Activated naive CD8-positive, alpha-beta T cell (primary cell): ENCODE data around the gene TLN1.

Source experiments
- H3K27ac Mint-ChIP-seq: one replicate; pipeline ENCODE4 v1.8.0; 2021; ENCODE audit warnings: mixed read lengths
- H3K27me3 Mint-ChIP-seq: one replicate; pipeline ENCODE4 v1.8.0; 2021; ENCODE audit warnings: mixed read lengths
- H3K36me3 Mint-ChIP-seq: one replicate; pipeline ENCODE4 v1.8.0; 2021; ENCODE audit warnings: mixed read lengths
- H3K4me1 Mint-ChIP-seq: one replicate; pipeline ENCODE4 v1.8.0; 2021; ENCODE audit warnings: low read depth, mixed read lengths
- H3K4me3 Mint-ChIP-seq: one replicate; pipeline ENCODE4 v1.8.0; 2021; ENCODE audit warnings: mild to moderate bottlenecking, mixed read lengths
- H3K9me3 Mint-ChIP-seq: one replicate; pipeline ENCODE4 v1.8.0; 2021; ENCODE audit warnings: low read depth, mixed read lengths

The TLN1 gene

DNA sequence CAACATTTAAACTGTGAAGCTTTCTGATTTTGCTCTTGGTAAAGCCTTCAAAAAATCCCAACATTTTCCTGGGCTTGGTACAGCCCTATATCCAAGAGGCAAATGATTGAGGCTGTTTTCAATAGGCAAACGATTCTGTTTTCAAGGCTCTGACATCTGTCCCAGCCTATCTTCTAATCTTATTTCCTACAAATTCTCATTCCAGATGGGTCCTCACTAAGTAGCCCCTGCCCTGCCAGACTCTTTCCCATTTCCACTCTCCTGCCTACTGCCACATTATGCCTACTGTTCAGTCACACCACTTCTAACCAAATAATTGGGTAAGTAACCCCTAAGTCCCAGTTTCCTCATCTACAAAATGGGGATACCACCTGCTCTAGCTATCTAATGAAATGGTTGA lies 13.6 kb upstream of the TLN1 start:
- no peaks in the 10 kb centered on the region for H3K27me3 Mint-ChIP-seq
- peak overlapping the region; percentile 3 for H3K27ac Mint-ChIP-seq
- H3K36me3 Mint-ChIP-seq = no peaks in the 10 kb centered on the region
- peak overlapping the region; percentile 90 for H3K4me3 Mint-ChIP-seq
- H3K4me1 Mint-ChIP-seq = peaks cover 53% of the 10 kb centered on the region
- H3K9me3 Mint-ChIP-seq = no peaks in the 10 kb centered on the region

DNA sequence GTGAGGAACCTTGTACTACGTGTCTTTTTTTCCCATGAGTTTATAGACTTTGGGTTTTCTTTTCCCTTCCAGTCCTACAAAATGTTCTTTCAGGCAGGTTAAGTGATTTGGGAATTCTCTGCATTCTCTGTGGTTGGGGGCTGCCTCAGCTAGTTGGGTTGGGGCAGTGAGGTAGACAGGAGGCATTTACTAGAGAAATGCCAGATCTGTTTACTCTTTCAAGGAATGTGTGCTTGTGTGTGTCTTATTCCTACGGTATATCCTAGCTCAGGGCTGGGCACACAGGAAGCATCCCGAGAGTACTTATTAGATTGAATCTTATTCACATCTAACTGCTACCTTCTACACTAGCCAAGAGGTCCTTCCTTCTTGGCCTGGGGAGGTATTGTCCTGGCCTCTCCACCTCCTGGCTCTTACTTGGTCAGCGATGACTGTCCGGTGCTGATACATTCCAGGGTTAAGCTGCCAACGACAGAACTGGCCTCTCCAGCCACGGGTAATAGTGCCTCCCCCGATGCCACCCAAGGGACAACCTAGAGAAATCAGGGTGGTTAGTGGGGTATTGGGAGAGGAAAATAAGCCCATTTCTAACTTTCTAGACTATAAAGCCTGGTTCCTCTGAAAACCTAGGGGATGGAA lies 12.0 kb upstream of the TLN1 start:
- no peaks in the 10 kb centered on the region for H3K36me3 Mint-ChIP-seq
- no peaks in the 10 kb centered on the region for H3K27me3 Mint-ChIP-seq

DNA sequence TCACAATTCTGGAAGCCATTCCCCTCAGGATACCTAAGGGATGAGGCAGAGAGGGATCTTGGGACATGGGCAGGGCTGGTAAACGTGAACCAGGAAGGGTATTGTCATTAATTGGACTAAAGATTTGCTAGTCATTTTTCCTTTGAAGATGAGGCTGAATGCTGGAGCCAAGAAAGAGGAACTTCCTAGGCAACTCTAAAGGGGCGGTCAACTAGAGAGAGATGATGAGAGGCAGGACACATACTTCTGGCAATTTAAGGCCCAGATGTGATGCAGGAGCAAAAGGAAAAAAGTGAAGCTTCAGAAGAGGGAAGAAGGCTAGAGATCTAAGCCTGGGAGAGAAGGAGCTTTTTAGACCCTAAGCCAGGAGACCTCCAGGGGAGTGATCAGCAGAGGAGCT lies 11.5 kb upstream of the TLN1 start:
- Mint-ChIP-seq H3K27ac (no peak overlapping the region), H3K4me3 (no peak overlapping the region), H3K36me3 (no peaks in the 10 kb centered on the region), H3K27me3 (no peaks in the 10 kb centered on the region), H3K4me1 (peaks cover 44% of the 10 kb centered on the region), H3K9me3 (no peaks in the 10 kb centered on the region)

More for the DNA sequence above, 12.0 kb upstream of the TLN1 start:
- peaks cover 44% of the 10 kb centered on the region for H3K4me1 Mint-ChIP-seq
- H3K27ac Mint-ChIP-seq = no peak overlapping the region
- H3K4me3 Mint-ChIP-seq = no peak overlapping the region
- H3K9me3 Mint-ChIP-seq = no peaks in the 10 kb centered on the region

DNA sequence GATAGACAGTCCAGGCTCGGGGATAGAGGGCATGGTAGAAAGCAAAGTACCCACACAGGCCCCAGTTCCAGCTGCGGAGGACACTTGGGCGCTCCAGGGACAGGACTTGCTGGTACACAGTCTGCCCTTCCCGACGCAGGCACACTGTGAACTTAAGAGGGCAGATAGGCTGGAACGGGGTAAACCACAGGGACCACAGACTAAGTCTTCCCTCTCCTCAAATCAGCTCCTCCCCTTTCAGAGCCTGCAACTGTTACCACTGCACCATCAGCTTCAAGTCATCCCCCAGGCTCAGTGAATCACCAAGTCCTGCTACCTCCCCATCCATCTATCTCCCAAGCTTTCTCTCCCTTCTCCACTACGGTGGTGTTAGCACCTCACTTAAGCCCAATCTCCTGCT lies 9.7 kb upstream of the TLN1 start:
- peak overlapping the region; percentile 1 for H3K27ac Mint-ChIP-seq
- H3K27me3 Mint-ChIP-seq = no peaks in the 10 kb centered on the region
- no peaks in the 10 kb centered on the region for H3K36me3 Mint-ChIP-seq
- H3K4me1 Mint-ChIP-seq = peaks cover 29% of the 10 kb centered on the region
- no peak overlapping the region for H3K4me3 Mint-ChIP-seq
- no peaks in the 10 kb centered on the region for H3K9me3 Mint-ChIP-seq

DNA sequence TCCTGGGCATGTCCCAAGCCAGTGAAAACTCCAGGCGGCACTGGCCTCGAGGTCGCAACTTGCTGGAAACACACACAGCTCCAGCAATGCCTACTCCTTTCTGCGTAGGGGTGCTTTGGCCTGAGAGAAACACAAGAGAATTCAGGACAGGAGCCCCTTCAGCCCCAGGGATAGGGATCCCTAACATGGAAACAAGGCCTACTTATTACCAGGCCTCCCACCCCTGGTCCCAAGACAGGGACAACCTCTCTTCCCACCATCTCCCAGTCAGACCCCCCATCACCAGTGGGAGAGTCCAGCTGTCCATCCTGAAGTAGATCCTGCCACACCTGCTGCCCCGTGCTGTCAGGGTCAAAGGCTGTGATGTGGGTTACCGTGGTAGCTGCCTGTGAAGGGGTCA lies 8.2 kb upstream of the TLN1 start:
- H3K27ac Mint-ChIP-seq = no peak overlapping the region
- H3K4me1 Mint-ChIP-seq = peaks cover 22% of the 10 kb centered on the region
- H3K27me3 Mint-ChIP-seq = no peaks in the 10 kb centered on the region
- H3K9me3 Mint-ChIP-seq = no peaks in the 10 kb centered on the region
- H3K36me3 Mint-ChIP-seq = peaks cover 2% of the 10 kb centered on the region
- H3K4me3 Mint-ChIP-seq = no peak overlapping the region

DNA sequence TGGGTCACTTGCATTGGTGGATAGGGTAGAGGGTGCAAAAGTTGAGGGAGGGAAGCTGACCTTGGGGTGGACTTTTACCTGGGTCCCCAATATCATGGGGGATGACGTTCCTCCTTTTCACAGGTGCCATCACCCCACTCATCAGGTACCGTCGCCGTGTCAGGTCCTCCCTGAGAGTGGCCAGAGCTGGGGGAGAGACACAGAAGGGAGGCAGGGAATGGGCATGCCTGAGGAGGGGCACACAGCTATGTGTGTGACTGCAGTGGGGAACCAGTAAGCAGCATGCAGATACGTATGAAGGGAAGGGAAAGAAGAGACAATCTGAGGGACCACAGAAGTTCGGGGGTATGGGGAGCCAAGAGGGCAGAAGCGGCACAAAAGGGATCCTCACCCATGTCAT lies 6.9 kb upstream of the TLN1 start:
- H3K36me3 Mint-ChIP-seq = peaks cover 2% of the 10 kb centered on the region
- H3K4me1 Mint-ChIP-seq = peaks cover 27% of the 10 kb centered on the region
- no peak overlapping the region for H3K27ac Mint-ChIP-seq
- no peak overlapping the region for H3K4me3 Mint-ChIP-seq
- H3K27me3 Mint-ChIP-seq = no peaks in the 10 kb centered on the region
- no peaks in the 10 kb centered on the region for H3K9me3 Mint-ChIP-seq

DNA sequence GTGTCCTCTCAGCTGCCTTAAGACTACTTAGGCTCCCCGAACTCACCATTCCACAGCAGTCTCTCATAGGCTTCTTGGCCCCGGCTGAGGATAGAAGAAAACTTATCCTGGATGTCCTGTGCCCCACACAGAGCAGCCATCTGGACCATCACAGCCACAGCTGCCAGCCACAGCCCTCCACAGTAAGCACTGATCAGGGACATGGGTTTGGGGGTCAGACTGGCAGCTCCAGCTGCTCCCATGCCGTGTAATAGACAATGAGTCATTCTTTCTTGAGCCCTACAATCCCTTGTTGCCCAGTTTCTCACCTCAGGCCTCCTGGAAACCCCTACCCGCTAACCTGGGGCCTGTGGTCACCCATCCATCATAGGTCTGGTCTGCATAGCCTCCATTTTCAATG lies 6.2 kb upstream of the TLN1 start:
- H3K36me3 Mint-ChIP-seq = peaks cover 2% of the 10 kb centered on the region
- no peak overlapping the region for H3K4me3 Mint-ChIP-seq
- H3K9me3 Mint-ChIP-seq = no peaks in the 10 kb centered on the region
- H3K4me1 Mint-ChIP-seq = peaks cover 34% of the 10 kb centered on the region
- H3K27ac Mint-ChIP-seq = no peak overlapping the region
- no peaks in the 10 kb centered on the region for H3K27me3 Mint-ChIP-seq

DNA sequence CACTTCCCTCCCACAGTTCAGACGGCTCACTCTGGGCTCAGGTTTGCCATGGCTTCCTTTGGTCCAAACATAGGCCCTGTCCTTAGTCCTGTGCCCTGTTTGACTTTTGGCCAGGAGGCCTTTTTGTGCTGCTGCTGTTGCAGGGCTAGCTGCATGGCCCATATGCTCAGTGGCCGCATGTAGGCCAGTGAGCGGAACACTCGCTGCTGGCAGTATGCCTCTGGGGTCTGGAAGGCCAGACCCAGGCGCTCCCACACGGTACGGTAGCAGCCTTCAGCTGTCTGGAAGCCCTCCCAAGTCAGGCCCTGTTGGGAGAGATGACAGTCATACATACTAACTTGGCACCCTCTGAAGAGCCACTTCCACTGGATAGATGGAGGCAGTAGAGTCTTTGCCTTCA lies 5.1 kb upstream of the TLN1 start:
- Mint-ChIP-seq H3K9me3 (no peaks in the 10 kb centered on the region), H3K4me1 (peaks cover 33% of the 10 kb centered on the region), H3K36me3 (peaks cover 2% of the 10 kb centered on the region), H3K27me3 (no peaks in the 10 kb centered on the region), H3K27ac (peak overlapping the region; percentile 2), H3K4me3 (no peak overlapping the region)

DNA sequence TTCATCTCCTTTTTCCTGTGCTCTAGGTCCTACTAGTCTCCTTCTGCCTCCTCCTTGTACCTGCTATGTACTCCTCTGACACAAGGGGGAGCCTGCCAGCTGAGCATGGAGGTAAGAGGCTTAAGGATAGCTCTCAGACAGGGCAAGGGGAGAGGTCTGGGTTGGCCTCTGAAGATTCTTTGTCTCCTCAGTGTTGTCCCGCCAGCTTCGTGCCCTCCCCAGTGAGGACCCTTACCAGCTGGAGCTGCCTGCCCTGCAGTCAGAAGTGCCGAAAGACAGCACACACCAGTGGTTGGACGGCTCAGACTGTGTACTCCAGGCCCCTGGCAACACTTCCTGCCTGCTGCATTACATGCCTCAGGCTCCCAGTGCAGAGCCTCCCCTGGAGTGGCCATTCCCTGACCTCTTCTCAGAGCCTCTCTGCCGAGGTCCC lies 4.2 kb upstream of the TLN1 start:
- Mint-ChIP-seq H3K27ac (no peak overlapping the region), H3K9me3 (no peaks in the 10 kb centered on the region), H3K4me1 (peaks cover 25% of the 10 kb centered on the region), H3K27me3 (no peaks in the 10 kb centered on the region), H3K36me3 (peaks cover 2% of the 10 kb centered on the region), H3K4me3 (no peak overlapping the region)

DNA sequence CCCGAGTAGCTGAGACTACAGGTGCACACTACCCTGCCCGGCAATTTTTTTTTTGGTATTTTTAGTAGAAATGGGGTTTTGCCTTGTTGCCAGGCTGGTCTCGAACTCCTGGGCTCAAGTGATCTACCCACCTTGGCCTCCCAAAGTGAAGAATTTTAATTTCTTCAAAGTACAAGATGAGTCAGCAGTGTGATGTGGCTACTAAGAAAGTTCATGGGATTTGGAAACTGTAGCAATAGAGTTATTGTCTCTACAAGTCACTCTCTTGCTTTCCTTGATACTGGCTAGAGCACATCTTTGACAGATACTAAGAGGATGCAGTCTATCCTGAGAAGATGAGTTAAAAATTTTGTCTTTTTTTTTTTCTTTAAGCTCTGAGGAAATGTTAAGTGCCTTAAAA lies 2.1 kb upstream of the TLN1 start:
- Mint-ChIP-seq H3K27me3 (no peaks in the 10 kb centered on the region), H3K36me3 (peaks cover 2% of the 10 kb centered on the region), H3K4me1 (peaks cover 25% of the 10 kb centered on the region), H3K4me3 (peak overlapping the region; percentile 61), H3K27ac (peak overlapping the region; percentile 12), H3K9me3 (no peaks in the 10 kb centered on the region)

DNA sequence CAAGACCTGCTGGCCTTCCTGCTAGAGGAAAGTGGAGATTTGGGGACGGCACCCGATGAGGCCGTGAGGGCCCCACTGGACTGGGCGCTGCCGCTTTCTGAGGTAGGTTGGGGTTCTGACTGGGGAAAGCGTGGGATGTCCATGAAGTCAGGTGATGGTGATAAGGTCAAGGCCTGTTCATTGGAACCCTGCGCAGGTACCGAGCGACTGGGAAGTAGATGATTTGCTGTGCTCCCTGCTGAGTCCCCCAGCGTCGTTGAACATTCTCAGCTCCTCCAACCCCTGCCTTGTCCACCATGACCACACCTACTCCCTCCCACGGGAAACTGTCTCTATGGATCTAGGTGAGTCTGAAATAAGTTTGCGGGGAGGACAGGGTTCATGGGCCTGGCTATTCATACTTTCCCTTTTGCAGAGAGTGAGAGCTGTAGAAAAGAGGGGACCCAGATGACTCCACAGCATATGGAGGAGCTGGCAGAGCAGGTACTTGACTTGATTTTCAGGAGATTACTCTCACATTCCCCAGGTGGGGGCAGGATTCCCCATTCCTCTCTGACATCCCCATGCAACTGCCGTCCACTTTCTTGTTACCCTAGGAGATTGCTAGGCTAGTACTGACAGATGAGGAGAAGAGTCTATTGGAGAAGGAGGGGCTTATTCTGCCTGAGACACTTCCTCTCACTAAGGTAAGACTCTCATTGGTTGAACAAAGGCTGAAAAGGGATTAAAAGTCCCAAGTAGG lies 976 bp upstream of the TLN1 start:
- no peak overlapping the region for H3K4me3 Mint-ChIP-seq
- peaks cover 2% of the 10 kb centered on the region for H3K36me3 Mint-ChIP-seq
- H3K27ac Mint-ChIP-seq = peak overlapping the region; percentile 91
- no peaks in the 10 kb centered on the region for H3K27me3 Mint-ChIP-seq
- H3K9me3 Mint-ChIP-seq = no peaks in the 10 kb centered on the region
- H3K4me1 Mint-ChIP-seq = peaks cover 25% of the 10 kb centered on the region

DNA sequence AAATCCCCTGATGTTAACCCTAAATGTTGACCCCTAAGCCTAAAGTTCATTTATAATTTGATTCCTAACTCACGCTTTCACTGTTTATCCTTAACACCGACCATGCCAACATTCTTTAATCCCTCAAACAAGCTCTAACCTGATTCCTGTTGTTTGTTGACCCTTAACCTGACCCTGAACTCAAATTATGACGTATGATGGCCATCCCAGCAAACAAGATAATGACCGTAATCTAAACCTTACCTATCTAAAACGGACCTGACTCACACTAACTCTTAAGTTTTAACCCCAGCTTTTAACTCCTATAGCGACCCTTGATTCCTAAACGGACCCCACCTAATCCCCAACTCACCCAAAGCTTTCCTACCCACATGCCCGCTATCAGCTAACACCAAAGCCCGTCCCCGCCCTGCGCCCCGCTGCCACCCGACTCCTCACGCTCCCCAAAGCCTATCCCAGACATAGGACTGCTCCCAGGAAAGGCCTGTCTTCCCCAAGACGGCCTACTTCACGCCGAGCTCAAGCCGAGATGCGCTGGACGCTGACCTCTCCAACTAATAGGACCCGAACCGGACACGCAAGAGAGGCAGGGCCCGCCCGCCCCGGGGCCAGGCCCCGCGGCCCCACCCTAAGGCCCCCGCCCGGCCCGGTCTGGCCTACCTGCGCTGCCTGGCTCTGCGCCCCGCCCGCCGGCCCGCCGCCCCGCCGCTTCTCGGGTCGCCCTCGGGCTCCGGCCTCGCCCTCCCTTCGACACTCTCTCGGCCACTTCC lies 395 bp downstream of the TLN1 start:
- Mint-ChIP-seq H3K27ac (peak overlapping the region; percentile 91), H3K36me3 (peaks cover 6% of the 10 kb centered on the region), H3K27me3 (no peaks in the 10 kb centered on the region), H3K4me3 (no peak overlapping the region), H3K9me3 (no peaks in the 10 kb centered on the region), H3K4me1 (peaks cover 25% of the 10 kb centered on the region)

DNA sequence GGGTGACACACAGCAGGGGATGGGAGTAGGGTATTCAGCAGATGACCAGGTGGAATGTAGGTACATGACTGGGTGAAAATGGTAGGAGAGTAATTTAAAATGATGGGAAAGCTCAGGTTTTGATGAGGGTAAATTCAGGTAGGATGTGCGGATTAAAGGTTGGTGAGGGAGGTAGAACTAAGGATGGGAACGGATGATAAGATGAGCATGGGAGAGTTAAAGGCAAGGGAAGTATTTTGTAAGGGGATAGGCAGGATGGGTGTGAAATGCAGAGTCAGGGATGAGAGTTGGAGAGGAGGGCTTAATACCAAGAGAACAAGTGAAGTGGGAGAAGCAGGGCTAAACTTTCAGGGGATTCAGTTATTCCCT lies 1.5 kb downstream of the TLN1 start:
- Mint-ChIP-seq H3K27me3 (no peaks in the 10 kb centered on the region), H3K27ac (peak overlapping the region; percentile 72), H3K36me3 (peaks cover 3% of the 10 kb centered on the region), H3K4me1 (peaks cover 18% of the 10 kb centered on the region), H3K4me3 (no peak overlapping the region), H3K9me3 (no peaks in the 10 kb centered on the region)

DNA sequence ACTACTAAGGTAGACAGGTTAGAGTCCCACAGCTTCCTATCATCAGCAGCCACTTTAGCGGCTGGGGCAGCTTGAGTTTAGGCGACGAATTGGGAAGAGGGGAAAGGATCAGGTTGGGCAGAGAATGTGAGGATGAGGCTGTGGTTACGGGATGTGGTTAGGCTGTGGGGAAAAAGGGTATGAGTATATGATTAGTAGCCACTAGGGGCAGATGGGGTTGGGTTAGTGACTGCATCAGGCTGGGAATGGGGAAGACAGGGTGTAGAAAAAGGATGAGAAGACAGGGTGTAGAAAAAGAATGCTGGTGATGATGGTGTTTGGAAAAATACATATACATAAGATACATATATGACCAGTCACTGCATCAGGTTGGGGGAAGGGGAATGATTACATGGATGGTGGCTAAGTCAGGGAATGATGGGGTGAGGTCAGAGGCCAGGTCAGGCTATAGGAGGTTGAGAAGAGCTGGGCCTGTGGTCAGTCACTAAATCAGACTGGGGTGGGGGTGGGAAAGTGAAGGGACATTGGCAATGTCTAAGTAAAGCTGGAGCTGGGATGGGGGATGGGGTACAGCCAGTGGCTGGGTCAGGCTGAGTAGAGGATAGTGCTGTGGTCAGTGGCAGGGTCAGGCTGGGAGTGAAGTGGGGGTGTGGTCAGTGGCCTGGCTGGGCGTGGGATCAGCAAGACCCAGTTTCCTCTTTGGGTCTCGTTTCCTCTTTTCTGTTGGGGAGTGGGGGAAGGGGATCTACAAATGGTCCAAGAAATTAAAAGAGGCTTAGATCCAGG lies 2.1 kb downstream of the TLN1 start:
- H3K27me3 Mint-ChIP-seq = no peaks in the 10 kb centered on the region
- H3K4me1 Mint-ChIP-seq = peaks cover 17% of the 10 kb centered on the region
- H3K4me3 Mint-ChIP-seq = no peak overlapping the region
- H3K27ac Mint-ChIP-seq = peak overlapping the region; percentile 72
- H3K9me3 Mint-ChIP-seq = no peaks in the 10 kb centered on the region
- H3K36me3 Mint-ChIP-seq = peaks cover 4% of the 10 kb centered on the region

DNA sequence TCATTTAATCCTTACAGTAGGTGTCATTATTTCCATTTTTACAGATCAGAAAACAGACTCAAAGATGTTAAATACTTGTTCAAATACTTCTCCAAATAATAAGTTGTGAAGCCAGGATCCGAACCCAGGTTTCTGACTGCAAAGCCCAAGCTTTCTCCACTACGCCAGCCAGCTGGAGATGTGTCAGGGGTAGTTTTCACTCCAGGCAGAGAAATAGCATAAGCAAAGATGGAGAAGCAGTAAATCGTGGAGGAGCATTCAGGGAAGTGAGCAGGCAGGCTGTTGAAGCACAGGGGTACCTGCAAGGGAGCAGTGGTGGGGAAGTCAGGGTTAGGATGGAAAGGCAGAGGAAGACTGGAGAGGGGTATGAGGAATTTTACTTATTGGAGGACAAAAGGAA lies 2.9 kb downstream of the TLN1 start:
- H3K9me3 Mint-ChIP-seq = no peaks in the 10 kb centered on the region
- no peaks in the 10 kb centered on the region for H3K27me3 Mint-ChIP-seq
- H3K36me3 Mint-ChIP-seq = peaks cover 9% of the 10 kb centered on the region
- H3K4me1 Mint-ChIP-seq = peaks cover 14% of the 10 kb centered on the region
- no peak overlapping the region for H3K27ac Mint-ChIP-seq
- H3K4me3 Mint-ChIP-seq = no peak overlapping the region
